H1 (cell line): Measurements from ENCODE around the gene PRR12. TPM values are rescaled to one million over a fixed set of nuclear protein-coding genes. Genes with fewer than 3 reads are reported as not detected.

ENCODE experiments used
- CEBPB ChIP-seq: IDR thresholded peaks from 2 replicates; pipeline ENCODE4 v1.6.1; 2012; ENCODE audit warnings: low read depth, low read length
- TAF1 ChIP-seq: IDR thresholded peaks from 2 replicates; pipeline ENCODE4 v1.6.1; 2011; ENCODE audit warnings: mild to moderate bottlenecking, low read depth, low read length
- polyA plus RNA-seq, 7 experiments: library from polyadenylated mRNA; depleted of rRNA in 3 of 7; stranded (reverse) in 5 of 7; unstranded in 2 of 7; fragments of >200 nt in 5 of 7; fragments of 200-250 nt in 2 of 7; gene quantifications; 1 replicate in 5 of 7; 2 replicates in 1 of 7; 4 replicates in 1 of 7; pipeline versions ENCODE4 v1.2.1 to v1.2.3, GENCODE V29; 2011 to 2013; ENCODE audit warnings: missing spikeins in 2 of 7, mixed read lengths in 2 of 7
- total RNA-seq: library from RNA; stranded (reverse); fragmentation: NEBNext Ultra II Directional; extraction: Animal tissue kit (Norgen Biotek cat#: 25700); gene quantifications from 2 replicates; pipeline ENCODE4 v1.2.1, GENCODE V29; 2021
- TF ChIP-seq, protein P1 (sequence below): IDR thresholded peaks from 2 replicates; pipeline ENCODE4 v1.6.1; 2012; ENCODE audit warnings: low read length, inconsistent platforms

Gene PRR12
- total and polyA plus RNA-seq, 2 of the 8 experiments (the other 6 are each of a cell fraction or from before 2014, with no cell fraction given) = 2.5 to 59.4 TPM

DNA sequence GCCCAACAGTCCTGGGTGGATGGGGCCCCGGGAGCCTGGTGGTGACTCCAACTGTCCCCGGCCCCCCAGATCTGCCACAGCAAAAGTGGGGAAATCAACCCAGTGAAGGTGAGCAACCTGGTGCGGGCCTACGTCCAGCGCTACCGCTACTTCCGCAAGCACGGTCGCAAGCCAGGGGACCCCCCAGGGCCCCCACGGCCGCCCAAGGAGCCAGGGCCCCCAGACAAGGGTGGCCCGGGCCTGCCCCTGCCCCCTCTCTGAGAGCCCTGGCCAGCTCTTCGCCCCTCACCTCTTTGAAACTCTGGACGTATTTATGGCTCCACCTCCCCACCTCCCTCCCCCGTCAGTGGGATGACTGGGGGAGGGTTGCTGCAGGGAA lies 67.1 kb downstream of the PRR12 start (continued):
- TF ChIP-seq, protein P1, sequence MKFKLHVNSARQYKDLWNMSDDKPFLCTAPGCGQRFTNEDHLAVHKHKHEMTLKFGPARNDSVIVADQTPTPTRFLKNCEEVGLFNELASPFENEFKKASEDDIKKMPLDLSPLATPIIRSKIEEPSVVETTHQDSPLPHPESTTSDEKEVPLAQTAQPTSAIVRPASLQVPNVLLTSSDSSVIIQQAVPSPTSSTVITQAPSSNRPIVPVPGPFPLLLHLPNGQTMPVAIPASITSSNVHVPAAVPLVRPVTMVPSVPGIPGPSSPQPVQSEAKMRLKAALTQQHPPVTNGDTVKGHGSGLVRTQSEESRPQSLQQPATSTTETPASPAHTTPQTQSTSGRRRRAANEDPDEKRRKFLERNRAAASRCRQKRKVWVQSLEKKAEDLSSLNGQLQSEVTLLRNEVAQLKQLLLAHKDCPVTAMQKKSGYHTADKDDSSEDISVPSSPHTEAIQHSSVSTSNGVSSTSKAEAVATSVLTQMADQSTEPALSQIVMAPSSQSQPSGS = no peak
- TF ChIP-seq CEBPB (no peak), TAF1 (no peak)
